ENCODE measurements around the gene PRKN. TPM values are rescaled to one million over a fixed set of nuclear protein-coding genes. Genes with fewer than 3 reads are reported as not detected.
A peak's percentile ranks its signal among the peaks of the same experiment; 100 is the strongest.

PRKN gene
- total and polyA plus RNA-seq, 5 experiments from 2014 or later, result 2.2 to 5.6 (median 3.5) TPM

DNA sequence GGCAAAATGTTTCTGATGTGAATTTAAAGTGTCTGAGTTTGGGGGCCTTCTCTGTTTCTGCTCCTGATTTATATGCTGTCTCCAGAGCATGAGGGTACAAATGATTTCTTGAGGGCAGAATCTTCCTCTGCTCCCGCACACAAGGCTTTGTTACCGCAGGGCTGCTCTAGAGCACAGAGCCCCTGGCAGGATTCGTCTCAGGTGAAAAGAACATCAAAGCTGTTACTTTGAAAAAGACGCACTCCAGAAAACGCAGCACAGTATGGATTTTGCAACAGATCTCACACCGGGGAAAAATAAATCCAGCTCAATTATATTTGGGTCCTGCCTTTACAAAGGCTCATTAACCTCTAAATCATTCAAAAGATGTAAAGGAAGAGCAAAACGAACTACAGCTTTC, 577.3 kb downstream of the PRKN start:
- no peak overlapping the region for H3K4me3 Mint-ChIP-seq
- peaks cover 0 to 7% (median 0%) of the 10 kb centered on the region in 4 donors for H3K4me1 Mint-ChIP-seq
- H3K36me3 Mint-ChIP-seq, result peaks cover 0 to 11% (median 0%) of the 10 kb centered on the region in 3 donors
- POLR2A ChIA-PET, result no interaction called here
- H3K27me3 Mint-ChIP-seq, result no peaks in the 10 kb centered on the region
- peaks cover 0 to 42% (median 5%) of the 10 kb centered on the region in 9 donors for H3K9me3 Mint-ChIP-seq
- ATAC-seq (no peak), DNase-seq (no peak)
- H3K27ac Mint-ChIP-seq, result no peak overlapping the region

DNA sequence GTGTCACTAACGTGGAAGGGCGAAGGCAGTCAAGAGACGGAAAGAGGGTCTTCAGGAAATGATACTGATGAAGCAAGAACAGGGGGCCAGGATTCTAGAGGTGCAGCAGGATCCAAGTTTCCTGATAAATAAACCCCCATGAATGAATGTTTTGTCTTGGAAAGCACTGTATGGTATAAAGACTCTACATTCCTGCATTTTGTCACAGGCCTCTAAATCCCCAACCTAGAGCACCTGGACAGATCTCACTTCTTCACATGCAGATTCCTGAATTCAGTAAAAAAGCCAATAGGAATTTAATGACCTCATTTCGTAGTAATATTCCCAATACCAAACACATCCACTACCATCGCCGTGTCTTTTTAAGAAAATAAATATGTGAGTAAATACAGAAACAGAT, 577.8 kb downstream of the PRKN start:
- no peak for ATAC-seq
- POLR2A ChIA-PET, result no interaction called here
- peaks cover 0 to 45% (median 6%) of the 10 kb centered on the region in 9 donors for H3K9me3 Mint-ChIP-seq

DNA sequence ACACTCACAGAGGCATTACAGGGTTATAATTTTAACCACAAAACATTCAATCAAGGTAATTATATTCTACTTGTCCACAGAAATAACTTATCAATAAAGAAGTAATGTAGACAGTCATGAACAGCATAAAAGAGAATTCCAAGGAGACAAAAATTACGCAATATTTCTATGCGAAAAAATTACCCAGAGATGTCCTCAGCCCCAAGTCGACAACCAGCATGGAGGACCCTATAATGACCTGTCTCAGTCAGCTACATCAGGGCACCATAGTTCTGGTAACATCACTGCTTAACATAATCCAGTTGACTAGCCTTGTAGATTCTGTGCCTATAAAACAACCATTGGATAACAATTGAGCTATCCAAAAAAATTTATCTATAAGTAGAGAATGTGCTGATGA, 579.8 kb downstream of the PRKN start:
- Mint-ChIP-seq H3K27ac (no peak overlapping the region), H3K9me3 (peaks cover 4 to 58% (median 9%) of the 10 kb centered on the region in 9 donors), H3K4me3 (no peak overlapping the region), H3K36me3 (peaks cover 0 to 18% (median 5%) of the 10 kb centered on the region in 3 donors), H3K27me3 (no peaks in the 10 kb centered on the region), H3K4me1 (peaks cover 0 to 7% (median 0%) of the 10 kb centered on the region in 4 donors)
- no peak for DNase-seq
- ATAC-seq, result no peak
- POLR2A ChIA-PET, result no interaction called here

More for the DNA sequence above, 577.8 kb downstream of the PRKN start:
- H3K36me3 Mint-ChIP-seq, result peaks cover 0 to 13% (median under 1%) of the 10 kb centered on the region in 3 donors
- peak overlapping the region in 1 of 10 donors; percentile 6 for H3K27ac Mint-ChIP-seq
- no peak overlapping the region for H3K4me3 Mint-ChIP-seq
- peaks cover 0 to 7% (median 0%) of the 10 kb centered on the region in 4 donors for H3K4me1 Mint-ChIP-seq
- no peak for DNase-seq
- H3K27me3 Mint-ChIP-seq, result no peaks in the 10 kb centered on the region

DNA sequence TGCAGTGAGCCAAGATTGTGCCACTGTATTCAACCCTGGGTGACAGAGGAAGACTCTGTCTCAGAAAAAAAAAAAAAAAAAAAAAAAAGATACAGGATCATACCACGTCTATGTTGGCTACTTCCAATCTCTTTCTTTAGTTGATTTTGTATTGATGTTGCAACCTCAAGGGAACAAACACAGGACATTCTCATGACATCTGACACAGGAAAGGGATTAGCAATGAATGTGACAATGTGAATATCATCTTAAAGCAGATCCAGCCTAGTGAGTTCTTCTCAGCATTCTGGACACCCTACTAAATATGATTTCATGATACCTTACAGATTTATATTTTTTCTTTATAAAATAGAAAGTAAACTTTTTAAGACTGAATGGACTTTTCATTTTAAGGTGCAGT, 580.3 kb downstream of the PRKN start:
- Mint-ChIP-seq H3K27ac (no peak overlapping the region), H3K36me3 (peaks cover 0 to 14% (median 8%) of the 10 kb centered on the region in 3 donors), H3K27me3 (no peaks in the 10 kb centered on the region), H3K4me3 (no peak overlapping the region), H3K9me3 (peaks cover 5 to 56% (median 10%) of the 10 kb centered on the region in 9 donors), H3K4me1 (peaks cover 0 to 7% (median 0%) of the 10 kb centered on the region in 4 donors)
- POLR2A ChIA-PET, result no interaction called here
- ATAC-seq (no peak), DNase-seq (no peak)

DNA sequence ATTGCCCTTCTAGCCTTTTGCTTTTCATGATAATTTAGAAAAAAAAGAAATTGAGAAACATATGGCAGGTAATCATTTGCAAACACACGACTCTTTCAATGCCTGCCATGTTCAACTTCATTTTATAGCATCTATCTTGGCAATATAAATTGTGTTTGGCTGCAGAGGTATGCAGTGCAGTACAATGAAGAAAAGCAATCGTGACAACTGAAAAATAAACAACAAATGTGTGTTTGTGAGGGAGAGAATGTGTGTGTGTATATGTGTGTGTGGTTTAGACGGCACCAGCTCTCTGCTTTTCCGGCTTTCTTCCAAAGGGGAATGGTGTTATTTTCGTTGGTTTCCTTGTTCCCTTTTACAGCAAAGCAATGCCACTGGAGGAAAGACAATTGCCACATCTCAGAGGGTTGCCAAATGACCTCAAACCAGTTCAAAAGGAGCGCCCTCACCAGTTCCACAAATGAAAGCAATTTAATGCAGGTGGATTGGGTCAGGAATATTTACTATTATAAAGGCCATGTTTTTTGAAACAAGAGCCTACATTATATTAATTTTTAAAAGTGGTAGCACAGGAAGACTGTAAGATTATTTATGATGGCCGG, 587.2 kb downstream of the PRKN start:
- no peak for ATAC-seq
- H3K27ac Mint-ChIP-seq, result no peak overlapping the region
- H3K36me3 Mint-ChIP-seq, result peaks cover 9 to 44% (median 36%) of the 10 kb centered on the region in 3 donors
- no peak overlapping the region for H3K4me3 Mint-ChIP-seq
- H3K9me3 Mint-ChIP-seq, result peaks cover 14 to 63% (median 29%) of the 10 kb centered on the region in 9 donors
- DNase-seq, result no peak
- POLR2A ChIA-PET, result no interaction called here
- H3K27me3 Mint-ChIP-seq, result no peaks in the 10 kb centered on the region
- H3K4me1 Mint-ChIP-seq, result no peaks in the 10 kb centered on the region

DNA sequence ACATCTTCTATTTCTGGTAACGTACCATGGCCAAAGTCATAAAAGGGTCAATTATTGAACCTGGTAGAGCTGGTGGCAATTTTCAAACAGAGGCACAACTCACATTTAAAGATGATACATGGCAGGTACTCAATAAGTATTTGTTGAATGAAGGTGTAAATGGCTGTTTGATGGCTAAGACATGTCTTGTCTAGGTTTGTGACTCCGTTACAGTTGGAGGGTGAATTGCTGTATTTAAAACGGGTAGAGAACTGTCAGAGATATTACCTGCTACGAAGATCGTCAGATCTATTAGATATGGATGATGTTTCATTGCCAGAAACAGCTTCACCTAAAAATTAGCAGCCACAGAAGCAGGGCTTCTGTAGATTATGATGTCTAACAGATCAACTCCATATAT, 601.9 kb downstream of the PRKN start:
- ATAC-seq (no peak), DNase-seq (no peak)
- H3K4me3 Mint-ChIP-seq, result no peak overlapping the region
- H3K36me3 Mint-ChIP-seq, result peaks cover 0 to 8% (median 5%) of the 10 kb centered on the region in 3 donors
- no peaks in the 10 kb centered on the region for H3K4me1 Mint-ChIP-seq
- H3K27ac Mint-ChIP-seq, result no peak overlapping the region
- POLR2A ChIA-PET, result no interaction called here
- H3K9me3 Mint-ChIP-seq, result peaks cover 0 to 19% (median 6%) of the 10 kb centered on the region in 9 donors
- no peaks in the 10 kb centered on the region for H3K27me3 Mint-ChIP-seq

DNA sequence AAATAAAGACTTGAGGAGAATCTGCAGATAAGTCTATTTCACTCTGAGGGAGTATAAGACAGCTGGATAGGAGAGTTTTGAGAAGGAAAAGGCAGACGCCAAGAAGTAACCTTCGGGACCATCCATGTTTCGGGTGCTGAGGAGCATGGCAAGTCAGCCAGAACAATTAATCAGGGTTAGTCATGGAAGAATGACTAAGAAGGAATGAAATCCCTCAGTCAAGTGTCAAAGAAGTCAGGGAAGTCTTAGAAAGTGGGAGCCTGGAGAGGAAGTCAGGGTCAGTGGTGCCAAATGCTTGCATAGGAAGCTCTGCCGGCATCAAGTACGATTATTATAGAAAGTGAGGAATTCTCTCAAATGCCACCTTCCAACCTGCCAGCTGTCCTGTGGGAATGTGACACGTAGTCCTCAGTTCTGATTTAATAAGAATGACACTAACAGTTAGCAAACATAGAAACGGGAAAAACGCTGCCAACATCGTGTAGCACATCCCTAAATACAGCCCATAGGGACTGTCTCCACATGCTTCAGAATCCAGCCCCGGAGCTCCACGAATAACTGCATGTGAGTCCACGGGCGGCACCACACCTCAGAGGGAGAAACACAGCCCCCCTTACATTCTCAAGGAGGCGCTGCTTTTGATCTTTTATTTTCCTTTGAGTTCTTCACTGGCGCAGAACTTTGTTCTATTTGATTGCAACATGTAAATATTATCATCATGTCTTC, 602.7 kb downstream of the PRKN start:
- Mint-ChIP-seq H3K36me3 (peaks cover 0 to 8% (median 5%) of the 10 kb centered on the region in 3 donors), H3K27me3 (no peaks in the 10 kb centered on the region), H3K4me3 (no peak overlapping the region), H3K4me1 (no peaks in the 10 kb centered on the region), H3K27ac (no peak overlapping the region), H3K9me3 (peaks cover 0 to 19% (median 6%) of the 10 kb centered on the region in 9 donors)
- ATAC-seq (no peak), DNase-seq (no peak)
- POLR2A ChIA-PET, result no interaction called here

DNA sequence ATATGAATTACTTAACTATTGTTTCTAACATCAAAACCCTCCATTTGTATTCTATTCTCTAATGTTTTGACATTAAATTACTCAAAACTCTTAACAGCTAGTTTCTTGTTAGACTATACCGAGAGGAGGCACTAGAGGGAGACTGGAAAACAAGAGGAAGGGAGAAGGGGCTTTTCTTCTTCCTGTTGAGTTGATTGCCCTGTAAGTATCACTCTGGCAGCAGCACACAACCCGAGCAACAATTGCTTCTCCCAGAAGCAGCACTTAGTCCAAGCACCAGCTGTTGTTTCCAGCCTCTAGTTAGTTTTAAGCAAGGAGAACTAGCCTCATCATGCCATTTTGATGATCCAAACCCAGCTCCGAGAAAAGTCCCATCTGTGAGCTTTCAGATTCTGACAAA, 603.8 kb downstream of the PRKN start:
- no peak overlapping the region for H3K4me3 Mint-ChIP-seq
- H3K27ac Mint-ChIP-seq, result no peak overlapping the region
- H3K4me1 Mint-ChIP-seq, result peaks cover 0 to 7% (median under 1%) of the 10 kb centered on the region in 4 donors
- H3K36me3 Mint-ChIP-seq, result peaks cover 0 to 8% (median 5%) of the 10 kb centered on the region in 3 donors
- DNase-seq (no peak), ATAC-seq (no peak)
- H3K9me3 Mint-ChIP-seq, result peaks cover 0 to 19% (median 6%) of the 10 kb centered on the region in 9 donors
- H3K27me3 Mint-ChIP-seq, result no peaks in the 10 kb centered on the region
- POLR2A ChIA-PET, result no interaction called here

DNA sequence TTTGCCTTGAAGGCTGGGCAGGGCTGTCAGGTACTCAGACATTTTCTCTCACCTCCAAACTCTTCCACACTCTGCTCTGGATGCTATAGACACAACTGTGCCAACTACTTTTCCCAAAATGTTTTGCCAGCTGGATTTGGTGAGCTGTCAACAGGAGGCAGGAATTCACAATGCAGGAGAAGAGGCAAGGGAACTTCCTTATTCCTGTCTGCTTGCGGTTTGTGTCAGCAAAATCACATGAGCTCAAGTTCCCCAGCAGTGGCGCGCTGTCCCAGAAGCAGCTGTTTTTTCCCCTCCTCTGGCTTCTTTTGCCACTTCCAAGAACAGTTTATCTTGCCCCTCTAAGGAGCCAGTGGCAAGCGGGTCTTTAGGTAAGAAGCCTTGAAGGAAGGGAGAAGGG, 608.2 kb downstream of the PRKN start:
- H3K27ac Mint-ChIP-seq, result no peak overlapping the region
- H3K4me3 Mint-ChIP-seq, result no peak overlapping the region
- DNase-seq, result no peak
- no peaks in the 10 kb centered on the region for H3K27me3 Mint-ChIP-seq
- H3K4me1 Mint-ChIP-seq, result peaks cover 0 to 7% (median under 1%) of the 10 kb centered on the region in 4 donors
- no peak for ATAC-seq
- H3K9me3 Mint-ChIP-seq, result peaks cover 0 to 19% (median 3%) of the 10 kb centered on the region in 9 donors
- POLR2A ChIA-PET, result no interaction called here
- peaks cover 3 to 12% (median 4%) of the 10 kb centered on the region in 3 donors for H3K36me3 Mint-ChIP-seq

DNA sequence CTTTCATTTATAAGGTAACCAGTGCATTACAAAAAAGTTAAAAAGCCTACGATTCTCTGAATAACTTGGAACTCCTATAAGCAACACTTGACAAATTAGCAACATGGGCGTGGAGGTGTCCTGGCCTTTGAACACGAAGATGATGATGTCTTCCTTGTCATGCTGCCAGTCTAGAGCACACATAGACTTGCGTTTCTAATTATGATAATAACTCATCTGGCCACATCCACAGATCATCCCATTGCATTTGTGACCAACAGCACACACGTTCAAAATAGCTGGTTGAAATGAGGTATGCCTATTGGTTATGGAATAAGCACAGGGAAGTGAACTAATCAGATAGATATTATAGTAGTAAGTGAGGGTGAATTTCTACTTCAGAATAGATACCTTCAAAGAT, 608.9 kb downstream of the PRKN start:
- peaks cover 0 to 7% (median under 1%) of the 10 kb centered on the region in 4 donors for H3K4me1 Mint-ChIP-seq
- H3K27ac Mint-ChIP-seq, result no peak overlapping the region
- POLR2A ChIA-PET, result no interaction called here
- peaks cover 3 to 14% (median 4%) of the 10 kb centered on the region in 3 donors for H3K36me3 Mint-ChIP-seq
- peaks cover 0 to 19% (median 2%) of the 10 kb centered on the region in 9 donors for H3K9me3 Mint-ChIP-seq
- no peak overlapping the region for H3K4me3 Mint-ChIP-seq
- DNase-seq, result no peak
- no peaks in the 10 kb centered on the region for H3K27me3 Mint-ChIP-seq
- ATAC-seq, result no peak

DNA sequence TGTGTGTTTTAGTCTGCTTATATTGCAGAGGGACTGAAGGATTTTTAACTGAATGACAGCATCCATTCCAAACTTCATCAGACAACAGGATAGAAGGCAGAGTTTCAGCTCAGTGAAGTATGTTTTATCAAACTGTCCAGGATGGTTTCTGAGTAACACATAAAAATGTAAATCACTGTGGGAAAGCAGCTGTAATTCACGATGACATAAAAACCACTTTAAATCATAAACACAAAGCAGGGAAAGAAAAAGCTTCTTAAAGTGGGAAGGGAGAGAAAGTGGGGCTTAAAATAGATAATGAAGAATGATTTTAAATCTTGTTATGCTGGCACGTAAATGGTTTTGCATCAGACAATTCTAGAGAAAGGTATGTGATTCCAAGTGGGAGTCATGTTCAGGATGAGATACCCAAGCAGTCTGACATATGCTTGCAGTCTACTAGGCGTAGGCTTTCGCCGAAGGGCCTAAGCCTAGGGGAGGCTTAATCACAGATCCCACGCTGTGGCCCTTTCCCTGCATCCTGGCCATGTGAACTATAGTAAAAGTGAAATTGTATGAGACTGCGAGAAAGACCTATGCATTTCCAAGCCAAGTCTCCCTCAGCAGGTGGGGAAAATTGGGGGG, 610.6 kb downstream of the PRKN start:
- DNase-seq, result no peak
- H3K4me1 Mint-ChIP-seq, result peaks cover 0 to 7% (median under 1%) of the 10 kb centered on the region in 4 donors
- no peak for ATAC-seq
- H3K4me3 Mint-ChIP-seq, result no peak overlapping the region
- H3K9me3 Mint-ChIP-seq, result peaks cover 0 to 34% (median 4%) of the 10 kb centered on the region in 9 donors
- H3K27ac Mint-ChIP-seq, result no peak overlapping the region
- peaks cover 3 to 14% (median 9%) of the 10 kb centered on the region in 3 donors for H3K36me3 Mint-ChIP-seq
- POLR2A ChIA-PET, result no interaction called here
- H3K27me3 Mint-ChIP-seq, result no peaks in the 10 kb centered on the region

DNA sequence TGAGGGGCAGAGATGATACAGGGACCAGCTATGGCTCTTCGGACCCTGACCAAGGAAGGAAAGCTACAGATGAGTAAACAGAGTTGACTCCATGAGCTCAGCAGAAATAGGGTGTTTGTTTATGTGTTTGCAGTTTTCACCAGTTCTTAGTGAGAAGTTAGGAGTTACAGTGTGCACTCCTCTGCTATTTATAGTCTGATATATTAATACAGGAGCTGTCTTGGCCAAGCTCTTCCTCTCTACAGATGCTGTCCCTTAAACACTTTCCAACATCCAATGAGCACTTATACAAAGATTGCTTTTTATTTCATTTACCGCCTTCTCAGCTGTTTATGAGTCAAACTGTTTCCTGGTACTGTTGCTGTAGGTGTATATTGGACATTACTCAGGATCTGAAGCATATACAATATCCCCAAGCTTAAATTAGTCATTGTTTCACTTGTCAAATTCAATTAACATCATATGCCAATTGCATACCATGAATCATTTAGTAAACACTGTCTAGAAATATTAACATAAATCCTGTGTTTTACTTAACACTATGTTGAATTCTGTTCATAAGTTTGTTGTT, 618.0 kb downstream of the PRKN start:
- DNase-seq (no peak), ATAC-seq (no peak)
- H3K9me3 Mint-ChIP-seq, result peaks cover 0 to 69% (median 21%) of the 10 kb centered on the region in 9 donors
- H3K36me3 Mint-ChIP-seq, result peaks cover 0 to 28% (median 13%) of the 10 kb centered on the region in 3 donors
- no peak overlapping the region for H3K27ac Mint-ChIP-seq
- no peaks in the 10 kb centered on the region for H3K27me3 Mint-ChIP-seq
- no peaks in the 10 kb centered on the region for H3K4me1 Mint-ChIP-seq
- no peak overlapping the region for H3K4me3 Mint-ChIP-seq
- POLR2A ChIA-PET, result no interaction called here

DNA sequence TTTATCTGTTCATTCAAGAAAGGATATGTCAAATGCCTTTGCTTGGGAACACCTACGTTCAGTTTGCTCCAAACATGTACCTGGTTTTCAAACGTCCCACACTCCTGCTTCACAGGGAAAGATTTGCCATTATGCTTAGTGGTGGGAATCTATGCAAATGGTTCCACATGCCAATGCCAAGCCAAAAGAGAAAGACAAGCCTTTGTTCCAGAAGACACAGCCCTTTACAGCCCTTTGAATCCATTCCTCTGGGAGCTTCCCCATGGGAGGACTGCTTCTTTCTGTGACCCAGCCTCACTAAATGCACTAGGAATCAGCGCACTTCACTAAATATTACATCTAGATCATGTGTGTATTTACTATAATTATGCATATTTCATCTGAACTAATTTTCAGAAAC, 619.5 kb downstream of the PRKN start:
- no peak overlapping the region for H3K4me3 Mint-ChIP-seq
- no peak for ATAC-seq
- H3K27me3 Mint-ChIP-seq, result no peaks in the 10 kb centered on the region
- POLR2A ChIA-PET, result no interaction called here
- no peaks in the 10 kb centered on the region for H3K4me1 Mint-ChIP-seq
- no peak overlapping the region for H3K27ac Mint-ChIP-seq
- DNase-seq, result no peak
- H3K36me3 Mint-ChIP-seq, result peaks cover 0 to 24% (median 13%) of the 10 kb centered on the region in 3 donors
- H3K9me3 Mint-ChIP-seq, result peaks cover 0 to 77% (median 21%) of the 10 kb centered on the region in 9 donors

All from naive thymus-derived CD8-positive, alpha-beta T cell (primary cell).